ENCODE results near the gene ZNF512B.
A peak's percentile ranks its signal among the peaks of the same experiment; 100 is the strongest.
"Not testable (repeated sequence)": the region's sequence is repeated elsewhere in the genome, so short reads cannot be mapped to it uniquely, and the experiment has no call there.

The ZNF512B gene

DNA sequence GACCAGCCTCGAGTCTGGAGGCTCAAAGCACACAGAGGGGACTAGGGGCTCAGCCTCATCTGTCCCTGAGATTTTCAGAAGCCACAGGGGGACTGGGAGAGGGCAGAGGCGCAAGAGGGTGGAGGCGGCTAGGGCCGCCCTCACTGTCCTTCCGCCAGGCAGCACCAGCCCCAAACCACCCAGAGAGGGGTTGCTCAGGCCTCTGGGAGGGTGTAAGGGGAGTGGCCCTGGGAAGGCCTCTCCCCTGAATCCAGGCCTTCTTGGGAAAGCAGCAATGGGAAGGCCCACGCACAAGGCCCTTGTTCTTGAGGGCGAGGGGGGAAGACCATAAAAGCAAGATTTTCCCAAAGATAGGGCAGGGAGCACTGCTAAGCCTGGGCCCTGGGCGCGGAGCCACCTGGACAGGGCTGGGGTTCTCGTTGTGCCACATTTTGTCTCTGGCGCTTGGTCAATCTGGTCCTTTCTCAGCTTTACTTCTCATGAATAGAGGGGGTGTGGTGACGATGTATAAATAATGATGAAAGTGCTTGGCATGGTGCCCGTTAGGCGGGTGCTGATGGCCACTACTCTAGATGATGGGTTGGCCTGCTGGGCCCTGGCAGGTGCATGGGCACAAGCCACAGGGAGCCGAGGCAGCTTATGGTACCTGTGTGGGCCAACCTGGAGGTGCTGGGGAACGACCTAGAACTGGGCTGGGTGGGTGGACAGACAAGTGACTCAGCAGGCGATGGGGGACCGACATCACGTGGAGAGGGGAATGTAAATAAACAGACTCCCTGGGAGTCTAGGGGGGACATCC lies 4.9 kb upstream of the ZNF512B start:
- H3K27ac ChIP-seq, result no peak overlapping the region
- no peak overlapping the region for H2AFZ ChIP-seq (ENCODE audit: low read depth)
- no peaks in the 10 kb centered on the region for H3K36me3 ChIP-seq (ENCODE audit: insufficient read depth)
- H4K20me1 ChIP-seq (ENCODE audit: insufficient read depth), result no peaks in the 10 kb centered on the region
- H3K9ac ChIP-seq, result no peak overlapping the region
- H3K4me3 ChIP-seq (IDR thresholded peaks at IDR 0.05; ENCODE audit: insufficient read depth, low read depth, low read length), result no peak overlapping the region
- no peaks in the 10 kb centered on the region for H3K79me2 ChIP-seq (ENCODE audit: insufficient read depth, low read depth)
- H3K27me3 ChIP-seq (ENCODE audit: insufficient read depth, low read depth), result peaks cover 11% of the 10 kb centered on the region; the same call in 1 of the 2 replicates
- H3K4me2 ChIP-seq, result no peak overlapping the region; the same call in 1 of the 2 replicates
- TF ChIP-seq, protein P1, sequence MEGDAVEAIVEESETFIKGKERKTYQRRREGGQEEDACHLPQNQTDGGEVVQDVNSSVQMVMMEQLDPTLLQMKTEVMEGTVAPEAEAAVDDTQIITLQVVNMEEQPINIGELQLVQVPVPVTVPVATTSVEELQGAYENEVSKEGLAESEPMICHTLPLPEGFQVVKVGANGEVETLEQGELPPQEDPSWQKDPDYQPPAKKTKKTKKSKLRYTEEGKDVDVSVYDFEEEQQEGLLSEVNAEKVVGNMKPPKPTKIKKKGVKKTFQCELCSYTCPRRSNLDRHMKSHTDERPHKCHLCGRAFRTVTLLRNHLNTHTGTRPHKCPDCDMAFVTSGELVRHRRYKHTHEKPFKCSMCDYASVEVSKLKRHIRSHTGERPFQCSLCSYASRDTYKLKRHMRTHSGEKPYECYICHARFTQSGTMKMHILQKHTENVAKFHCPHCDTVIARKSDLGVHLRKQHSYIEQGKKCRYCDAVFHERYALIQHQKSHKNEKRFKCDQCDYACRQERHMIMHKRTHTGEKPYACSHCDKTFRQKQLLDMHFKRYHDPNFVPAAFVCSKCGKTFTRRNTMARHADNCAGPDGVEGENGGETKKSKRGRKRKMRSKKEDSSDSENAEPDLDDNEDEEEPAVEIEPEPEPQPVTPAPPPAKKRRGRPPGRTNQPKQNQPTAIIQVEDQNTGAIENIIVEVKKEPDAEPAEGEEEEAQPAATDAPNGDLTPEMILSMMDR (conservative IDR thresholded peaks at IDR 0.05; ENCODE audit: low read depth, low read length), result no peak
- H3K4me1 ChIP-seq (ENCODE audit: low read depth, poor library complexity, severe bottlenecking), result peaks cover 23% of the 10 kb centered on the region

DNA sequence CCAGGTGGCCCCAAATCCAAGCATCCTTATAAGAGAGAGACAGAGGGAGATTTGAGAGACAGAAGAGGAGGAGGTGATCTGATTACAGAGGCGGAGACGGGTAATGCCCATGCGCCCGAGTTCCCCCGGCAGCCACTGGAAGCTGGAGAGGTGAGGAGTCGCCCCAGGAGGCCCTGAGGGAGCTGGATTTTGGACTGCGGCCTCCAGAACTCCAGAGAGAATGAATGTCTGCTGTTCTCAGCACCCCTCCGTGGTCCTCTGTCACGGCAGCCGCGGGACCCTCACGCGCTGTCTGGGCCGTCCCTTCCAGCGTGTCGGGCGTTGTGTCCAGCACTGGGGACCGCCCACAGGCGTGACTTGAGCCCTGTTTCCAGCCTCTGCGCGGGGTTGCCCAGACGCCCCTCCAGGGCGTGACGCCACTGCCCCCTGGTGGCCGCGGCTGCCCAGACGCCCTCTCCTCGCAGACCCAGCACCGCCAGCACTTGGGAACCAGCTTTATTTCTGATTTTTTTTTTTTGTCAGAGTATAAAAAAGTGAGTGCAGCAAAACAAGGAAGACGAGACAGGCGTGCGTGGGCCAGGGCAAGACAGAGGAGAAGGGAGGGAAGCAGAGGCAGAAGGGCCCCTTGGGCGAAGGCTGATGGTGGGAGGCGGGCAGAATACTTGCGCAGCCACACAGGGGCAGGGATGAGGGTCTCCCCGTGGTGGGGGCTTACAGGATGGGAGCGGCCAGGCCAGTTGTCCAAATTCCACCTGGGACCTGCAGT lies 4.1 kb upstream of the ZNF512B start:
- Histone ChIP-seq H2AFZ (ENCODE audit: low read depth) (no peak overlapping the region), H3K4me2 (peak overlapping the region; percentile 44), H3K4me1 (ENCODE audit: low read depth, poor library complexity, severe bottlenecking) (peaks cover 25% of the 10 kb centered on the region), H3K36me3 (ENCODE audit: insufficient read depth) (no peaks in the 10 kb centered on the region), H3K9ac (no peak overlapping the region), H3K27ac (no peak overlapping the region), H3K79me2 (ENCODE audit: insufficient read depth, low read depth) (peaks cover 5% of the 10 kb centered on the region), H3K4me3 (IDR thresholded peaks at IDR 0.05; ENCODE audit: insufficient read depth, low read depth, low read length) (no peak overlapping the region), H4K20me1 (ENCODE audit: insufficient read depth) (no peaks in the 10 kb centered on the region), H3K27me3 (ENCODE audit: insufficient read depth, low read depth) (peaks cover 11% of the 10 kb centered on the region; the same call in 1 of the 2 replicates)
- TF ChIP-seq, protein P1 (conservative IDR thresholded peaks at IDR 0.05; ENCODE audit: low read depth, low read length), result peak; percentile 97

DNA sequence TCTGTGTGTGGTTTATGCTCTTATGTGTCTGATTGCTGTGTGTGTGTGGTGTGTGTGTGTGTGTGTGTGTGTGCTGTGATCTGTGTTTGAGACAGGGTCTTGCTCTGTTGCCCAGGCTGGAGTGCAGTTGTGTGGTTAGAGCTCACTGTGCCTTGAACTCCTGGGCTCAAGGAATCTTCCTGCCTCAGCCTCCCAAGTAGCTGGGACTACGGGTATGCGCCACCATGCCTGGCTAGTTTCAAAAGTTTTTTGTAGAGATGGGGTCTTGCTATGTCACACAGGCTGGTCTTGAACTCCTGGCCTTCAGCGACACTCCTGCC lies 3.4 kb upstream of the ZNF512B start:
- no peak overlapping the region for H3K27ac ChIP-seq

DNA sequence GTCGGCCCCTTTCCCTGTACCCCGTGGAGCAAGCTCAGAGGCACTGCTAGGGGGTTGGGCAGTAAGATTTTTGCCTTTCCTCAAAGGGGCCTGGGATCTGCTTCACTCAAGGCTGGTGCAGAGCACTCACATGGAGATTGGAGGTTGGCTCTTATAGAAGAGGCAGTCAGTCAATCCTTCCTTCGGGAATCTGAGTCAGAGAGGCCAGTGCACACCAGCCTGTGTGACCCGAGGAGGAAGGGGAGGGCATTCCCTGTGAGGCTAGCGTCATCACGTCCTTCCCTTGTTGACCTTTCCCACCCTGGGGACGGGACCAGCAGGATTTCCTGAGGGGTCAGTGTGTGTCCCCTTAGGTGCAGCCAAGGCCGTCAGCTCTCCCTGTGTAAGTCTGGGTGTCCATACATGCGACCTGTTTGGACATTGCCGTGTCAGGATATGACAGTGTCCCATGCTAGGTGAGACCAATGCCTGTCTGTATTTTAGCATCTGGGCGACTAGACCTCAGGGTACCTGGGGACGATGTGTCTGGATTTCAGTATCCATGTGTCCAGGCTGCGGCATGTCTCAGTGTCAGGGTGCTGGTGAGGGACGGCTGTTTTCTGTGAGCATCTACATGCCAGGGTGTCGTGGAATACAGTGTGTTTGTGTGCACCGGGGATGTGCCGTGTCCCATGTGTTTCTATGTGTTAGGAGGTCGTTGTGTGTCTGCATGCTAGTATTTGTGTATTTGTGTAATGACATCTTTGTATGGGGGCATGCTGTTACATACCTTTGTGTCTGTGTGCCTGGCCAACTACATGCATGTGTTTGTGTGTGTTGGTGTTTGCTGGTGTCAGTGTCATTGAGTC lies 2.8 kb upstream of the ZNF512B start:
- no peak overlapping the region for H3K4me3 ChIP-seq (IDR thresholded peaks at IDR 0.05; ENCODE audit: insufficient read depth, low read depth, low read length)
- no peak overlapping the region for H3K27ac ChIP-seq
- H3K4me2 ChIP-seq, result no peak overlapping the region
- TF ChIP-seq, protein P1 (conservative IDR thresholded peaks at IDR 0.05; ENCODE audit: low read depth, low read length), result no peak
- H3K4me1 ChIP-seq (ENCODE audit: low read depth, poor library complexity, severe bottlenecking), result peaks cover 22% of the 10 kb centered on the region
- no peaks in the 10 kb centered on the region for H4K20me1 ChIP-seq (ENCODE audit: insufficient read depth)
- no peak overlapping the region for H3K9ac ChIP-seq
- peaks cover 11% of the 10 kb centered on the region; the same call in 1 of the 2 replicates for H3K27me3 ChIP-seq (ENCODE audit: insufficient read depth, low read depth)
- H3K79me2 ChIP-seq (ENCODE audit: insufficient read depth, low read depth), result peaks cover 15% of the 10 kb centered on the region
- no peak overlapping the region for H2AFZ ChIP-seq (ENCODE audit: low read depth)
- no peaks in the 10 kb centered on the region for H3K36me3 ChIP-seq (ENCODE audit: insufficient read depth)

More for the DNA sequence above, 3.4 kb upstream of the ZNF512B start:
- no peak overlapping the region for H3K4me2 ChIP-seq
- peaks cover 11% of the 10 kb centered on the region; the same call in 1 of the 2 replicates for H3K27me3 ChIP-seq (ENCODE audit: insufficient read depth, low read depth)
- no peaks in the 10 kb centered on the region for H3K36me3 ChIP-seq (ENCODE audit: insufficient read depth)
- peaks cover 12% of the 10 kb centered on the region for H3K79me2 ChIP-seq (ENCODE audit: insufficient read depth, low read depth)
- TF ChIP-seq, protein P1 (conservative IDR thresholded peaks at IDR 0.05; ENCODE audit: low read depth, low read length), result no peak
- H3K4me3 ChIP-seq (IDR thresholded peaks at IDR 0.05; ENCODE audit: insufficient read depth, low read depth, low read length), result no peak overlapping the region
- H4K20me1 ChIP-seq (ENCODE audit: insufficient read depth), result no peaks in the 10 kb centered on the region
- no peak overlapping the region for H3K9ac ChIP-seq
- no peak overlapping the region for H2AFZ ChIP-seq (ENCODE audit: low read depth)
- H3K4me1 ChIP-seq (ENCODE audit: low read depth, poor library complexity, severe bottlenecking), result peaks cover 25% of the 10 kb centered on the region

DNA sequence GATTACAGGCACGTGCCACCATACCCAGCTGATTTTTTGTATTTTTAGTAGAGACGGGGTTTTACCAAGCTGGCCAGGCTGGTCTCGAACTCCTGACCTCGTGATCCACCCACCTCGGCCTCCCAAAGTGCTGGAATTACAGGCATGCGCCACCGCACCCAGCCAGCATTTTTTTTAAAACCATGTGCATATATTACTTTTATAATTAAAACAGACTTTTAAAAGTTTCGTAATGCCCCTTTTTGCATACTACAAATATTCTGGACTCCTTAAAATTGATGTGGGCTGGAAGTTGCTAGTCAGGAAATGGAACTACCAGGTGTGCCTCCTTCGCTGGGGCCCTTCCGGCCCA lies 2.2 kb upstream of the ZNF512B start:
- peaks cover 15% of the 10 kb centered on the region for H3K79me2 ChIP-seq (ENCODE audit: insufficient read depth, low read depth)
- H3K4me3 ChIP-seq (IDR thresholded peaks at IDR 0.05; ENCODE audit: insufficient read depth, low read depth, low read length); H2AFZ ChIP-seq (ENCODE audit: low read depth); H3K36me3 ChIP-seq (ENCODE audit: insufficient read depth); H3K27ac ChIP-seq; H3K9ac ChIP-seq; H3K4me2 ChIP-seq; H4K20me1 ChIP-seq (ENCODE audit: insufficient read depth): not testable (repeated sequence)
- H3K27me3 ChIP-seq (ENCODE audit: insufficient read depth, low read depth), result peaks cover 11% of the 10 kb centered on the region; the same call in 1 of the 2 replicates
- H3K4me1 ChIP-seq (ENCODE audit: low read depth, poor library complexity, severe bottlenecking), result peaks cover 22% of the 10 kb centered on the region
